Testis (tissue), 2 donors: ENCODE results near the gene SOWAHB.

ENCODE experiments used
- CTCF ChIP-seq, 3 experiments: fragments of 450-650 bp in 2 of 3; fragments of 200-600 bp in 1 of 3; sonication (generic) in 1 of 3; IDR thresholded peaks; one replicate each; pipeline ENCODE4 v1.5.1; 2016 to 2019; ENCODE audit warnings: antibody characterized with exemption in 3 of 3, mild to moderate bottlenecking in 2 of 3, moderate library complexity in 1 of 3
- POLR2A ChIP-seq: fragments of 450-650 bp; IDR thresholded peaks from one replicate; pipeline ENCODE4 v1.6.1; 2017; ENCODE audit warnings: antibody characterized with exemption, mild to moderate bottlenecking, moderate library complexity

GRCh38 chr4:76943790-76944189 lies 45.8 kb upstream of the SOWAHB start:
- no peak for TF ChIP-seq CTCF (IDR thresholded peaks at IDR 0.05)
- TF ChIP-seq POLR2A = no peak
